Ovary (tissue), 3 donors: ENCODE results near the gene ATP6V0E1.

Experiments used
- EP300 ChIP-seq: sonication (generic); formaldehyde crosslinking; IDR thresholded peaks from one replicate; pipeline ENCODE4 v1.6.1; 2017; ENCODE audit warnings: antibody characterized with exemption
- TF ChIP-seq, protein P1 (sequence below), 3 donors: fragments of 450-650 bp in 2 of 3; fragments of 200-600 bp in 1 of 3; IDR thresholded peaks; one replicate each; pipeline versions ENCODE4 v1.5.1 to v1.8.0; 2016 to 2022; ENCODE audit warnings: antibody characterized with exemption in 3 of 3, mild to moderate bottlenecking in 1 of 3
- donor health status: DM: no; HTN: no; CAD: no.

- TF ChIP-seq, protein P1, sequence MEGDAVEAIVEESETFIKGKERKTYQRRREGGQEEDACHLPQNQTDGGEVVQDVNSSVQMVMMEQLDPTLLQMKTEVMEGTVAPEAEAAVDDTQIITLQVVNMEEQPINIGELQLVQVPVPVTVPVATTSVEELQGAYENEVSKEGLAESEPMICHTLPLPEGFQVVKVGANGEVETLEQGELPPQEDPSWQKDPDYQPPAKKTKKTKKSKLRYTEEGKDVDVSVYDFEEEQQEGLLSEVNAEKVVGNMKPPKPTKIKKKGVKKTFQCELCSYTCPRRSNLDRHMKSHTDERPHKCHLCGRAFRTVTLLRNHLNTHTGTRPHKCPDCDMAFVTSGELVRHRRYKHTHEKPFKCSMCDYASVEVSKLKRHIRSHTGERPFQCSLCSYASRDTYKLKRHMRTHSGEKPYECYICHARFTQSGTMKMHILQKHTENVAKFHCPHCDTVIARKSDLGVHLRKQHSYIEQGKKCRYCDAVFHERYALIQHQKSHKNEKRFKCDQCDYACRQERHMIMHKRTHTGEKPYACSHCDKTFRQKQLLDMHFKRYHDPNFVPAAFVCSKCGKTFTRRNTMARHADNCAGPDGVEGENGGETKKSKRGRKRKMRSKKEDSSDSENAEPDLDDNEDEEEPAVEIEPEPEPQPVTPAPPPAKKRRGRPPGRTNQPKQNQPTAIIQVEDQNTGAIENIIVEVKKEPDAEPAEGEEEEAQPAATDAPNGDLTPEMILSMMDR (IDR thresholded peaks at IDR 0.05) = no peak
- no peak for TF ChIP-seq EP300
These were observed 4.7 kb downstream of the ATP6V0E1 start for GRCh38 chr5:172988276-172988675.
